HG03025 (cell line): ENCODE data around the gene RSPRY1.

Source experiments
- ATAC-seq: cut with Tn5 transposase; IDR thresholded peaks from one replicate; pipeline ENCODE4 v1.9.1; 2021; ENCODE audit warnings: mild to moderate bottlenecking, moderate library complexity; ENCODE audit not compliant: unreplicated experiment, low FRiP score

The RSPRY1 gene

DNA sequence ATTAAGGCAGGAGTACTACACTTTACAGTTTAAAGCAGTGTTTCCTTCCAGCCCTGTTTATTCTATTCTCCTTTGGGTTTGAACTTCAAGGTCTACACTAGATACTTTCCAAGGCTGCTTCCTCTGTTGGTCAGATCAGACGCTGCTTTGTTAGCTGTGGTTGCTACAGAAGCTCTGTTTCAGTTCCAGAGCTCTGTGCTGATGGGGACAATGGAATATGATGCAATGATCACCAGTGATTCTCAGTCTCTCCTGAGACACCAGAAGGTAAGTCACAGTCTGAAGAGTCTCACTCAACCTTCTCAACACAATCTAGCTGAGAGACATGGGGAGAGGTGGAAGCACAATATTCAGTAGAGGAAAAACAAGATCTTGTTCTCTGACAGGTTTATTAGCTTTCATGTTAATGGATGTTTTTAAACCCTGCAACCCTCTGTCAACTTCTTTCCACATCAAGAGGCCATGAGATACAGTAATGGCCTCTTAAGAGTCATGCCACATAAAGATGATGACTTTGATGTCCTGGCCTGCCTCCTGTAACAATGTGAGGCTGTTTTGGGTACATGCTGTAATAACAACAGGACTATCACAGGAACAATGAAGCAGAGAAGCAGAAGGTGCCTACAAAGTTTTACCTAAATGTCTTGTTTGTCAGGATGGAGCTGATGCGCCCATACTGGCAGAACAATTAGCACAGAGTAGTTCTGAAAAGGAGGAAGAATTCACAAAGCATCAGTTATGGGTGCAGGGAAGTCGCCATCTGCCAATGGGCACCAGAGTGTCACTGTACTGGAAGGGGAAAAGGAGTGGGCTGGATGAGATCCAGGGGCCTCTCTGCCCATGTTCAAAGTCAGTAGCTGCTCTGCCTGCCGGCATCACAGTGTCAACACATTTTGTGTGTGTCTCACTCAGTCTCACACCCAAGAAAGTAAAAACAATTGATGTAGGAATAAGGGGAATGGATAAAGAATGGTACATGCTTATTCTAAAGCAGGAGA is 33.7 kb upstream of the RSPRY1 start:
- no peak for ATAC-seq

DNA sequence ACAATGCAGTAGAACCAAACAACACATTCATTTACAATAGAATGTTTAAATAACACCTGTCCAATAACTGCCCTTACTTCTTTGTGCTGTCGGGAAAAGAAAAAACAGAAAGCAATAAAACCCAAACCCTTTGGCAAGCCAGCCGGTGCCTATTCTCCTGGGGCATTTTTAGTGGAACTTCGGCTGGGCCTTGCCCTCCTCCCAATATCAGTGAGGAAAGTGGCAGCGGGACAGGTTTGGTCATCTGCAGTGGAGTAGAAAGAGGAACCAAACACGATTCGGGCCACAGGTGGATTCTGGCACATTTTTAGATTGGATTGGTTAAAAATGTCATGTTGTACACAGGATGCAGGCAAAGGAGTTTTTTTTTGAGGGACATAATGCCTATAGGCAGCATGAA is 32.3 kb upstream of the RSPRY1 start:
- ATAC-seq, result no peak

DNA sequence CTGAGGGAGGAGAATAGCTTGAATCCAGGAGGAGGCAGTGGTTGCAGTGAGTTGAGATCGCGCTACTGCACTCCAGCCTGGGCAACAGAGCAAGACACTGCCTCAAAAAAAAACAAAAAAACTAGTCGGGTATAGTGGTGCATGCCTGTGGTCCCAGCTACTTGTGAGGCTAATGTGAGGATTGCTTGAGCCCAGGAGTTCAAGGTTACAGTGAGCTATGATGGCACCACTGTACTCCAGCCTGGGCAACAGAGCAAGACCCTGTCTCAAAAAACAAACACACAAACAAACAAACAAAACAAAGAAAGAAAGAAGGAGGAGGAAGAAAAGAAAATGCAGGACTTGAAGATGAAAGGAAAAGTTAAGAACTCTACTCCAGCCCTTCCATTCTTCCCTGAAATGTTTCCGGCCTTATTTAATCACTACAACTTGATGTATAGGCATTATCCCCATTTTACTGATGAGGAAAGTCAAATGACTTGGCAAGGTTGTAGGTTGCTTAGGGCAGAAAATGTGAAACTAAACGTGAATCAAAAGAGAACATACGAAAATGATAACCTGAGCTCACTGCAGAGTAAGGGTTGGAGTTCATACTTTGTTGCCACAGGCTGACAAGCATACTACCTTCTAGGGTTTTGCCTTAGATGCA is 30.3 kb upstream of the RSPRY1 start:
- ATAC-seq, result no peak

DNA sequence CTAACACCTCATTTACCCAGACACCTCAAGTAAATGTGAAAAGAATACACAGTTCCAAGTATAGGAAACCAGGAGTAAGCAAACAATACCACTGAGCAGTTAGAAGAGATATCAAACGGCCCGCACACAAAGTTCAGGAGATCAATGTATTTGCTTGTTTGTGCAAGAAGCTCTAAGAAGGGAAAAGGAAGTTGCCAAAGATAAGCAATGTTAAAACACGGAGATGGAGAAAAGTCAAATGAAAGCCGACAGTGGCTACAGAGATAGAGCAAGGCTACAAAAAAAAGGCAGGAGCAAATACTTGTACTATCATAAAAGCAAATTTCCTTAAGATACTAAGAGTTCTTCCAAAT is 29.8 kb upstream of the RSPRY1 start:
- no peak for ATAC-seq

GRCh38 chr16:57157533-57157932 is 28.6 kb upstream of the RSPRY1 start:
- ATAC-seq, result no peak

GRCh38 chr16:57159447-57159846 is 26.7 kb upstream of the RSPRY1 start:
- ATAC-seq, result no peak

DNA sequence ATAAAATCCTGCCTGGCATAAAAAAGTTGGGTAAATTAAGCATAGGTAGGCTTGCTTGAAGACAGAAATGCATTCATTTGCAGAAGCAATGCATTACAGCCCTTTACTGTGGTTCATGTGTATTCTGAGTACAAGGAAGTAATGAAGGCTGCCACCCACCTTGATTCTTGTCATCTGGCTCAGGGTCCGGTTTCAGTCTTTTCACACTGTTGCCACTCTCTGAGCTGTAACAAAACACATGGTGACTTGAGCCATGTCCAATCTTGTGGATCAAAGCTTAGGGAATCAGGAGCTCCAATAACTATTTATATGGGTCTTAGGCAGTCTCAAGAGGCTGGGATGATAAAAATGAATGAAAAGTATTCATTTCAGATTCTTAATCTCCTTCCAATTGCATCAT is 22.3 kb upstream of the RSPRY1 start:
- no peak for ATAC-seq

DNA sequence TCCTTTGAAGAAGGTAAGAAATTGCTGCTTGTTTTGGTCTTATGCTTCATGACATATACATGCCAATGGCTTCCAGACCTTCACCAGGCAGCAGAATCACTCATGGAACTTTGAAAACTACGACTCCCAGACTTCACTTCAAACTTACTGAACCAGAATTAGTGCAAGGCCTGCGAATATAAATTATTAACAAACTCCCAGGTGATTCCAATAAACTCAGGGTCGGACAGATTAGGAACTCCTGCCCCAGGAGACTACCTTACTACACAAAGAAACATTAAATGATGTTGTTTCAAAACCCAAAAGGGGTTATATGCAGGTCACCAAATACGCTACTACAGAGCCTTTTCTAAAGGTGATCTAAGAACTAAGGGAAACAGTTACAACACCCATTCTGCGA is 20.6 kb upstream of the RSPRY1 start:
- no peak for ATAC-seq

- no peak for ATAC-seq
Measured at GRCh38 chr16:57165938-57166337, 20.2 kb upstream of the RSPRY1 start.

DNA sequence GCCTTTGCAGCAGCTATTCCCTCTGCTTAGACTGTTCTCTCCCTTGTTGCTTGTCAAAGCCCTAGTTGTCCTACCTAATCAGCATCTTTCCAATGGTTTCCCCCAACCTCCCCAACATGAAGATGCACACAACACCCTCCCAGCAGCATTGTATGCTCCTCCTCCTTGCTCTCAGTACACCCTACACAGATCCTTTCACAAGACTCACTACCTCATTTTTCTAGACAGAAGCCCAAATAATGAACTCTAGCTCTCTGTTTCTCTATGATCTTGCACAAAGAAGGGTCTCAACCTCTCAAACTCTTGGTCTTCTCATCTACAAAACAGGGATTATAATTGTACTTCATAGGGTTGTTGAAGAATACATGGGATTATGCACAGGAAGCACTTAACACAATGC is 19.7 kb upstream of the RSPRY1 start:
- no peak for ATAC-seq

DNA sequence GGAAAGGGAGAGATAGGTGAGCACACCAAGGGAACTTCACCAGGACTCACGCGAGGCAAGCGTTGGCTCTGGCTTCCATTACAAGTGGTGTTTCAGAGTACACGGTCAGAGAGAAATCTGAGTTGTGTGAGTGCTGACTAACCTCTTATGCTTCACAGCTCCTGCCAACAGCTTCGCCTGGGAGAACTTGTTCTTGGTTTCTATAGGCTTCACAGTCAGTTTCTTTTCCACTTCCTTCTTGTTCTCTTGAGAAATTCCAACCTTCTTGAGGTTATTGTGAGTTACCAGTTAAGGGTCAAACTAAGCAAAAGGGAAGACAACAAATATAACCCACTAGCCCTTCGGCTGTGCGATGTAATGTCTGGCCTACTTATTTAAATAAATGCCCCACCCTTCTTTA is 19.2 kb upstream of the RSPRY1 start:
- ATAC-seq, result no peak

GRCh38 chr16:57167538-57167937 is 18.6 kb upstream of the RSPRY1 start:
- no peak for ATAC-seq

DNA sequence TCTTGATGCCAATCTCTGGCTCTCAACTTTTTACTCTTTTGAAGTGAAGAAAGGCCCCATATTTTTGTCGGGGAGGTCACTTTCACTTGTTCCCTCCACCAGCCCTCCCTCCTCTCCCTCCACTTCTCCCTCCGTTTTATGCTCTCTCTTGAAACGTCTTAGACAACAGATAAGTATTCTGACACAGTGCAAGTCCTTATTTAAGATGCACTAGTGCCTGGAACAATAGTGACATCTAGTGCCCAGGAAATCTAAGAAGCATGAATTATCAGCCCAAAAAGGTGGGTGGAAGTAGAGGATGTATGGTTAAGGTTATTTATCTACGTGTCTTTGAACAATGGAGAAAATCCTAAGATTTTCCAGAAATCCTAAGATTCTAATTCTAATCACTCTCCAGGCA is 18.2 kb upstream of the RSPRY1 start:
- no peak for ATAC-seq

- ATAC-seq, result no peak
Measured at GRCh38 chr16:57169327-57169726, 16.8 kb upstream of the RSPRY1 start.

- ATAC-seq, result no peak
Measured at GRCh38 chr16:57172721-57173290, 13.3 kb upstream of the RSPRY1 start.

GRCh38 chr16:57175896-57176295 is 10.2 kb upstream of the RSPRY1 start:
- ATAC-seq, result no peak

DNA sequence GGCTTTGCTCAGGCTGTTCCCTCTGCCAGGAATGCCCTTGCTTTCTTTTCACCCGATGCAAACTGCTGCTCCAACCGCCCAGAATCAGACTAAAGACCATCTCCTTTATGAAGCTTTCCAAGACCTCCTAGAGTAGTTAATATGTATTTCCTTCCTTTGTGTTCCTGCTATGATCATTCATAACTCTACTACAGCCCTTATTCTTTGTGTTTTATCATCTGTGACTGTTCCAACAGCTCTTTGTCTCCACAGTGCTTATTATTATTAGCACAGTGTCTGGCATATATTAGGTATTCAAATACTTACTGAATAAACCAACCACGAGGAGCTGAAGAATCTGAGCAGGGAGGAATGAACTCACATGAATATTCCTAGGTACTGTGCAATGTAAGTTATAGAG is 7.9 kb upstream of the RSPRY1 start:
- ATAC-seq, result no peak

DNA sequence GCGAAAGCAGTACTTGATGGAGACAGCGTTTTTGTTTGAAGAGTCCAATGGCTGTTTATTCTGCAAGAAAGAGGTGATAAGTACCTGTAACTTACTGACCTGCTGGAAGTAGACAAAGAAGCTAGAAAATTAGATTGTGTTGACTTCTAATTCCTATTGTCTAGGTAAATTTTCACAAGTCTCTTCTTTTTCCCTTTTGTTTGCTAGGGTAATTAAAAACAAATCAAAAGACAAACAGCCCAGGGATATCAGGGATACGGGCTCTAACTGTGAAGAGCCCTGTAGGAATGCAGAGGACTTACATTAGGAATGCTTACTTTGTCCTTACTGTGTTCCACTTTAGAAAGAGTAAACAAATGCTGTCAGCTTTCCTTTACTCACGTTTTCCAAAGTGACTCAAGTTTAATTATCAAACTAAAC is 7.3 kb upstream of the RSPRY1 start:
- no peak for ATAC-seq

- no peak for ATAC-seq
Measured at GRCh38 chr16:57179215-57179828, 6.8 kb upstream of the RSPRY1 start.

DNA sequence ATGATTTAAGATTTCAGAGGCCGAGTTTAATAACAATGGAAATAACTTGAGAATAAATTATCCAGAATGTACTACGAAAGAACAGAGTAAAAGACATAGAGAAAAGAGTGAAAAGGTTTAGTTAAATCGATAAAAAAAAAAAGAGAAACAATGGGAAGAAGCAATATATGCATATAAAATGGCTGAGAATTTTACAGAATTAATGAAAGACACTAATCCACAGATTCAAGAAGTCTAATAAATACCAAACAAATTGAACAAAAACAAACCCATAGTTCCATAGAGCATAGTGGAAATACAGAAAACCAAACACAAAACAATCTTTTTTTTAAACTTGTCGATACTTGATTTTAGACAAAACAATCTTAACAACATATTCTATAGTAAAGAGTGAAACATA is 2.0 kb upstream of the RSPRY1 start:
- no peak for ATAC-seq

- no peak for ATAC-seq
Measured at GRCh38 chr16:57184887-57185445, 1.2 kb upstream of the RSPRY1 start.
